ENCODE measurements around the gene AK1. TPM values are rescaled to one million over a fixed set of nuclear protein-coding genes. Genes with fewer than 3 reads are reported as not detected.

AK1 gene
- total RNA-seq, 1 donor from 2014 or later: 8.1 TPM

DNA sequence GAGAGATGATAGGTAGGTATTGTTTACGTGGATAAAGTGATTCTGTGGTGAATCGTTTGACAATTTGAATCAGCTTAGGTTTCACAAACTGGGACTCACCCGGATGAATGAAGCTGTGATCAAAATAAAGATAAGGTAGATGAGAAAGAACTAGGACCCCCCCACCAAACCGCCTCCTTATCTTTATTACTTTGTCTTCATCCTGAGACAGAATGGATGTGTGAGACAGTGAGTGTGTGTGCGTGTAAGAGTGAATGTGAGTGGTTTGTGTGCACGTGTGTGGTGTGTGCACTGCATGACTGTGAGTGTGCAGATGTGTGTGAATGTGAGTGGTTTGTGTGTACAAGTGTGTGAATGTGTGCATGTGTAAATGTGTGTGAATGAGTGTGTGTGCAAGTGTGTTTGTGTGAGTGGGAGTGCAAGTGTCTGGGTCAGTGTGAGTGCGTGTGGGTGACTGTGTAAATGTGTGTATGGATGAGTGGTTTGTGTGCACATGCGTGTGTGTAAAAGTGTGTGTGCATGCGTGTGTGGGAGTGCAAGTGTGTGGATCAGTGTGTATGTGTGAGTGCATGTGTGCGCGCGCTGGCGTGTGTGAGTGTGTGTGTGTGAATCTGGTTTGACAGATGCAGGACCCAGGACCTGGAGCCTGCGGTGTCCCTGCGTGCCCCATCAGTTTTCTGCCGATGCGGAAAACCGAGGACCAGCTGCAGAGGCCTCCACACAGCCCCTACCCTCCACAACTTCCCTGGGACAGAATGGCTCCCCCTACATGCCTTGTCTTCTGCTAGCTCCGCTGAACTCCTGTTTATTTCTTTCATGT, 11.6 kb downstream of the AK1 start:
- H3K4me3 Mint-ChIP-seq: peak overlapping the region; percentile 1
- POLR2A ChIA-PET: interaction anchor here (0.8 to 2.1 kb wide), 8 partner anchors 30 to 257 kb away, joined by 3 to 8 read pairs (median 4); partner anchors contain the start of genes CDK9, FPGS, ST6GALNAC4 and TOR2A
- ATAC-seq (ENCODE audit: low read depth) (no peak), DNase-seq (no peak)
- no peaks in the 10 kb centered on the region for H3K36me3 Mint-ChIP-seq (ENCODE audit: low read depth)
- TF ChIP-seq, protein P1, sequence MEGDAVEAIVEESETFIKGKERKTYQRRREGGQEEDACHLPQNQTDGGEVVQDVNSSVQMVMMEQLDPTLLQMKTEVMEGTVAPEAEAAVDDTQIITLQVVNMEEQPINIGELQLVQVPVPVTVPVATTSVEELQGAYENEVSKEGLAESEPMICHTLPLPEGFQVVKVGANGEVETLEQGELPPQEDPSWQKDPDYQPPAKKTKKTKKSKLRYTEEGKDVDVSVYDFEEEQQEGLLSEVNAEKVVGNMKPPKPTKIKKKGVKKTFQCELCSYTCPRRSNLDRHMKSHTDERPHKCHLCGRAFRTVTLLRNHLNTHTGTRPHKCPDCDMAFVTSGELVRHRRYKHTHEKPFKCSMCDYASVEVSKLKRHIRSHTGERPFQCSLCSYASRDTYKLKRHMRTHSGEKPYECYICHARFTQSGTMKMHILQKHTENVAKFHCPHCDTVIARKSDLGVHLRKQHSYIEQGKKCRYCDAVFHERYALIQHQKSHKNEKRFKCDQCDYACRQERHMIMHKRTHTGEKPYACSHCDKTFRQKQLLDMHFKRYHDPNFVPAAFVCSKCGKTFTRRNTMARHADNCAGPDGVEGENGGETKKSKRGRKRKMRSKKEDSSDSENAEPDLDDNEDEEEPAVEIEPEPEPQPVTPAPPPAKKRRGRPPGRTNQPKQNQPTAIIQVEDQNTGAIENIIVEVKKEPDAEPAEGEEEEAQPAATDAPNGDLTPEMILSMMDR (IDR thresholded peaks at IDR 0.05): no peak
- H3K4me1 Mint-ChIP-seq: peaks cover 46% of the 10 kb centered on the region
- CTCF ChIA-PET: interaction anchor here (0.6 to 2.0 kb wide), 6 partner anchors 11 to 131 kb away, joined by 3 to 7 read pairs (median 4); partner anchors contain the start of gene TOR2A
- peak overlapping the region; percentile 86 for H3K27ac Mint-ChIP-seq
- no peaks in the 10 kb centered on the region for H3K9me3 Mint-ChIP-seq
- intact Hi-C loops (cut with micrococcal nuclease): loop anchor here (1.0 kb wide), 1 partner anchor 51 kb away; the partner anchor contains the start of gene ST6GALNAC4
- no peaks in the 10 kb centered on the region for H3K27me3 Mint-ChIP-seq

DNA sequence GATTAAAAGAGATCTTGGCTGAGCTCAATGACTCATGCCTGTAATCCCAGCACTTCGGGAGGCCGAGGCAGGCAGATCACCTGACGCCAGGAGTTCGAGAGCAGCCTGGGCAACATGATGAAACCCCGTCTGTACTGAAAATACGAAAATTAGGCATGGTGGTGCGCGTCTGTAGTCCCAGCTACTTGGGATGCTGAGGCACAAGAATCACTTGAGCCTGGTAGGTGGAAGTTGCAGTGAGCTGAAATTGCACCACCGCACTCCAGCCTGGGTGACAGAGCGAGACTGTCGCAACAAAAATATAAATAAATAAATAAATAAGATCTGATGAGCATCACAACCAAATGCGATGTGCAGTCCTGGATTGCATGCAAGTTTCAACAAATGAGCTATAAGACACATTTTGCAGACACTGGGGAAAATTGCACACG, 14.3 kb downstream of the AK1 start:
- Mint-ChIP-seq H3K36me3 (ENCODE audit: low read depth) (no peaks in the 10 kb centered on the region), H3K4me3 (no peak overlapping the region), H3K27ac (peak overlapping the region; percentile 93), H3K27me3 (no peaks in the 10 kb centered on the region), H3K9me3 (no peaks in the 10 kb centered on the region), H3K4me1 (peaks cover 58% of the 10 kb centered on the region)
- DNase-seq: no peak
- intact Hi-C loops (cut with micrococcal nuclease): no loop called here
- CTCF ChIA-PET: interaction anchor here (1.2 to 1.7 kb wide), 4 partner anchors 13 to 128 kb away, joined by 3 to 7 read pairs (median 4); partner anchors contain the start of gene TOR2A
- POLR2A ChIA-PET: interaction anchor here (0.6 to 3.2 kb wide), 7 partner anchors 10 to 329 kb away, joined by 3 to 11 read pairs (median 4); partner anchors contain the start of genes ENG, SH2D3C and ST6GALNAC4
- no peak for ATAC-seq (ENCODE audit: low read depth)
- TF ChIP-seq, protein P1 (IDR thresholded peaks at IDR 0.05): no peak

DNA sequence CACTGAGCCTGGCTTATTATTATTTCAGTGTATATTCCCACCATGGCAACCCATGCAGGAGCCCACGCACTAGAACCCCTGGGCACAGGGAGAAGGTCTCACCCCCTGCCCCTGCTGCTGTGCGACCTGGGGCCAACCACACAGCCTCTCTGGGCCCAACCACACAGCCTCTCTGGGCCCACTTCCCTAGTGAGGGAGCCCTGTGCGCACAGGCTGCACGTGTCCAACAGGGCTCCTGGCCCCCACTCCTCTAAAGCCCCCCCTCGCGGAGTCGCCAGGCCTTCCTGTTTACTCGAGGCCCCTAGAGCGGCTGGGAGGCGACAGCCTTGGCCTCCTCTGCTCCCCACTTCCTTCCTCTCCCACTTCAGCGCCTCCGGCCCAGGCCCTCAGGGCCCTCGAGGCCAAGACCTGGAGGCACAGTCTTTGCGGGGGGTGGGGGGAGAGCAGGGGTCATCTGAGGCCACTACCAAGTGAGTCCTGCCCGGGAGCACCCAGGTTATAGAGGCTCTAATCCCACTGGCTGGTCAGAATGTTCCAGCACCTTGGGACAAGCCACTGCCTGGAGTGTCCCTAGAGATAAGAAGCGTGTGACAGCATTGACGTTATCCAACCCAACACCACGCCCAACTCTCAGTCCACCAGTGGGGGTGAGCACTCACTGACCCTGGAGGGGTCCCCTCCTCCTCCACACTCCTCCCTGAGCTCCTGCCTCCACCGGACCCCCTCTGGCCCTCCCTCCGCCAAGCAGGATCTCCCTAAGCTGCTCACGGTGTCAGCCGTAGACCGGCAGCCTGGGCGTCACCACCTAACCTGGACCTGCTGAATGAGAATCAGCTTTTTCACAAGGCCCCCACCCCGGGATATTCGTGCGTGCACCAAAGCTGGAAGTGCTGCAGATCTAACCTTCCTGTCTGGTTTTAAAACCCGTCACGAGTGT, 15.1 kb downstream of the AK1 start:
- Mint-ChIP-seq H3K9me3 (no peaks in the 10 kb centered on the region), H3K4me1 (peaks cover 65% of the 10 kb centered on the region), H3K4me3 (peak overlapping the region; percentile 41), H3K27ac (peak overlapping the region; percentile 93), H3K27me3 (no peaks in the 10 kb centered on the region), H3K36me3 (ENCODE audit: low read depth) (no peaks in the 10 kb centered on the region)
- ATAC-seq (ENCODE audit: low read depth) (peak; percentile 60), DNase-seq (peak; percentile 48)
- CTCF ChIA-PET: interaction anchor here (0.9 to 1.7 kb wide), 7 partner anchors 8 to 128 kb away, joined by 3 to 7 read pairs (median 4); partner anchors contain the start of gene TOR2A
- POLR2A ChIA-PET: interaction anchor here (0.6 to 3.2 kb wide), 7 partner anchors 9 to 257 kb away, joined by 3 to 14 read pairs (median 9); partner anchors contain the start of genes ENG, SH2D3C, ST6GALNAC4 and TOR2A
- TF ChIP-seq, protein P1 (IDR thresholded peaks at IDR 0.05): no peak
- intact Hi-C loops (cut with micrococcal nuclease): no loop called here

DNA sequence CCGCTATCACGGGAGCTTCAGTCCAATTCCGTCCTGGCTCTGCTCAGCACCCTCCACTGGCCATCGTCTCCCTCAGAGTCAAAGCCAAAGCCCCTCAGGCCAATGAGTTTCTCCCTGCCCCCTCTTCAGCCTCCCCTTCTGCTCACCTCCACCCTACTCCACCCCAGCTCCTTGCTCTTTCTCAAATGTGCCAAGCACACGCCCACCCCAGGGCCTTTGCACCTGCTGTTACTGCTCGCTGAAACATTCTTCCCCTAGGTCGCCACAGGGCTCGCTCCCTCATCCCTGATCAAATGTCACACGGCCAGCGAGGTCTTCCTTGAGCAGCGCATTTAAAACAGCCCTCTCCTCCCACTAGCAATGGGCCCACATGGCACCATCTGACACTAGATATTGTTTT, 16.7 kb downstream of the AK1 start:
- no peaks in the 10 kb centered on the region for H3K27me3 Mint-ChIP-seq
- TF ChIP-seq, protein P1 (IDR thresholded peaks at IDR 0.05): no peak
- H3K9me3 Mint-ChIP-seq: no peaks in the 10 kb centered on the region
- H3K27ac Mint-ChIP-seq: peak overlapping the region; percentile 59
- H3K4me3 Mint-ChIP-seq: no peak overlapping the region
- H3K4me1 Mint-ChIP-seq: peaks cover 61% of the 10 kb centered on the region
- DNase-seq (no peak), ATAC-seq (ENCODE audit: low read depth) (no peak)
- ChIA-PET POLR2A (interaction anchor here (0.9 kb wide), 1 partner anchor 8 kb away, joined by 3 read pairs; no protein-coding TSS in a partner anchor), CTCF (interaction anchor here (1.0 to 1.4 kb wide), 2 partner anchors 9 to 60 kb away, joined by 4 to 6 read pairs; no protein-coding TSS in a partner anchor)
- intact Hi-C loops (cut with micrococcal nuclease): no loop called here
- no peaks in the 10 kb centered on the region for H3K36me3 Mint-ChIP-seq (ENCODE audit: low read depth)

Data from activated B cell treated with CpG ODN at 0.5 μM for 24 hours (primary cell).